ENCODE results near the gene BPIFB1. TPM values are rescaled to one million over a fixed set of nuclear protein-coding genes. Genes with fewer than 3 reads are reported as not detected.

The BPIFB1 gene
- total and polyA plus RNA-seq, 2 of the 13 experiments (the other 11 are each of a cell fraction or from before 2014, with no cell fraction given), result 0.82 to 4.4 TPM

DNA sequence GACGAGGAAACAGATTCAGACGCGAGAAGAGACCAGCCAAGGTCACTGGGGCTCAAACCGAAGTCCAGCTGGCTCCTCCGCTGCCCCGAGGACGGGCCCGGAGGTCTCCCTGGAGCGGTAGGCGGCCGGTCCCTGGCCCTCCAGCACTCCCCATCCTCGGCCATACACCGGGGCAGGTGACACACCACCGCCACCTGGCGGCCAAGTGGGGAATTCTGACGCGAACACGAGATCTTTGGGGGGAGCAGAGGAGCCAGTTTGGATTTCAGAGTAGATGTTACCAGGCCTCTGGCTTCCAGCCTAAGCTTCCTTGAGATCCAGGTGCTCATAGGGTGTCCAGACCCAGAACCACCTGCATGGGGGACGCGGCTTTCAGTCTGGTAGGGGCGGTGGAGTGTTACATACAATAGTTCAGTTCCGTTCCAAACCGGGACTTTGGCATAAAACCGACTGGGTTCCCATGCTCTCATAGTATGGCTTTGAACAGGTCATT, 16.1 kb downstream of the BPIFB1 start (continued):
- 0 out of 2 replicates have a peak, but pooled peaks have one; percentile 53 for TF ChIP-seq ZNF224 (CRISPR knock-in tag; IDR thresholded peaks at IDR 0.05)
- TF ChIP-seq, protein P1, sequence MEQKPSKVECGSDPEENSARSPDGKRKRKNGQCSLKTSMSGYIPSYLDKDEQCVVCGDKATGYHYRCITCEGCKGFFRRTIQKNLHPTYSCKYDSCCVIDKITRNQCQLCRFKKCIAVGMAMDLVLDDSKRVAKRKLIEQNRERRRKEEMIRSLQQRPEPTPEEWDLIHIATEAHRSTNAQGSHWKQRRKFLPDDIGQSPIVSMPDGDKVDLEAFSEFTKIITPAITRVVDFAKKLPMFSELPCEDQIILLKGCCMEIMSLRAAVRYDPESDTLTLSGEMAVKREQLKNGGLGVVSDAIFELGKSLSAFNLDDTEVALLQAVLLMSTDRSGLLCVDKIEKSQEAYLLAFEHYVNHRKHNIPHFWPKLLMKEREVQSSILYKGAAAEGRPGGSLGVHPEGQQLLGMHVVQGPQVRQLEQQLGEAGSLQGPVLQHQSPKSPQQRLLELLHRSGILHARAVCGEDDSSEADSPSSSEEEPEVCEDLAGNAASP (CRISPR knock-in tag; IDR thresholded peaks at IDR 0.05; ENCODE audit: borderline replicate concordance), result peak; percentile 54; the same call in 1 of the 2 replicates
- TF ChIP-seq ZNF251 (CRISPR knock-in tag; IDR thresholded peaks at IDR 0.05), result no peak
- no peak for TF ChIP-seq ATF7 (IDR thresholded peaks at IDR 0.05)
- peak; percentile 25; the same call in 1 of the 2 replicates for TF ChIP-seq ATF7 (CRISPR knock-in tag; IDR thresholded peaks at IDR 0.05)
- peak; percentile 51; the same call in 1 of the 2 replicates for TF ChIP-seq ZNF350 (CRISPR knock-in tag; IDR thresholded peaks at IDR 0.05; ENCODE audit: borderline replicate concordance, low read depth)
- no peak for TF ChIP-seq REXO4 (CRISPR knock-in tag; IDR thresholded peaks at IDR 0.05; ENCODE audit: borderline replicate concordance)
- 0 out of 2 replicates have a peak, but pooled peaks have one; percentile 68 for TF ChIP-seq ZNF230 (CRISPR knock-in tag; IDR thresholded peaks at IDR 0.05)
- no peak for TF ChIP-seq ZNF160 (CRISPR knock-in tag; IDR thresholded peaks at IDR 0.05)
- no peak for TF ChIP-seq ZFP1 (CRISPR knock-in tag; IDR thresholded peaks at IDR 0.05)
- TF ChIP-seq ZNF772 (CRISPR knock-in tag; IDR thresholded peaks at IDR 0.05), result peak; percentile 59; the same call in 1 of the 2 replicates
- no peak for TF ChIP-seq TBL1XR1 (IDR thresholded peaks at IDR 0.05; ENCODE audit: borderline replicate concordance, low read length, partially characterized antibody)
- TF ChIP-seq ZNF510 (CRISPR knock-in tag; IDR thresholded peaks at IDR 0.05; ENCODE audit: low read depth), result peak; percentile 32; the same call in 1 of the 2 replicates
- peak; percentile 70; the same call in 1 of the 2 replicates for TF ChIP-seq ZNF598 (CRISPR knock-in tag; IDR thresholded peaks at IDR 0.05; ENCODE audit: borderline replicate concordance)
- TF ChIP-seq, protein P2, sequence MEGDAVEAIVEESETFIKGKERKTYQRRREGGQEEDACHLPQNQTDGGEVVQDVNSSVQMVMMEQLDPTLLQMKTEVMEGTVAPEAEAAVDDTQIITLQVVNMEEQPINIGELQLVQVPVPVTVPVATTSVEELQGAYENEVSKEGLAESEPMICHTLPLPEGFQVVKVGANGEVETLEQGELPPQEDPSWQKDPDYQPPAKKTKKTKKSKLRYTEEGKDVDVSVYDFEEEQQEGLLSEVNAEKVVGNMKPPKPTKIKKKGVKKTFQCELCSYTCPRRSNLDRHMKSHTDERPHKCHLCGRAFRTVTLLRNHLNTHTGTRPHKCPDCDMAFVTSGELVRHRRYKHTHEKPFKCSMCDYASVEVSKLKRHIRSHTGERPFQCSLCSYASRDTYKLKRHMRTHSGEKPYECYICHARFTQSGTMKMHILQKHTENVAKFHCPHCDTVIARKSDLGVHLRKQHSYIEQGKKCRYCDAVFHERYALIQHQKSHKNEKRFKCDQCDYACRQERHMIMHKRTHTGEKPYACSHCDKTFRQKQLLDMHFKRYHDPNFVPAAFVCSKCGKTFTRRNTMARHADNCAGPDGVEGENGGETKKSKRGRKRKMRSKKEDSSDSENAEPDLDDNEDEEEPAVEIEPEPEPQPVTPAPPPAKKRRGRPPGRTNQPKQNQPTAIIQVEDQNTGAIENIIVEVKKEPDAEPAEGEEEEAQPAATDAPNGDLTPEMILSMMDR (CRISPR knock-in tag; IDR thresholded peaks at IDR 0.05), result peak; percentile 99
- TF ChIP-seq ZNF354B (CRISPR knock-in tag; IDR thresholded peaks at IDR 0.05), result no peak
- TF ChIP-seq NR2F6 (IDR thresholded peaks at IDR 0.05), result no peak
- peak; percentile 26; the same call in 1 of the 2 replicates for TF ChIP-seq NR2F6 (CRISPR knock-in tag; IDR thresholded peaks at IDR 0.05)
- TF ChIP-seq JARID2 (CRISPR knock-in tag; IDR thresholded peaks at IDR 0.05; ENCODE audit: insufficient replicate concordance), result no peak
- no peak for TF ChIP-seq SALL2 (CRISPR knock-in tag; IDR thresholded peaks at IDR 0.05)
- no peak for TF ChIP-seq PHF21A (CRISPR knock-in tag; IDR thresholded peaks at IDR 0.05)
- peak; percentile 95 for TF ChIP-seq PTBP1 (IDR thresholded peaks at IDR 0.05; ENCODE audit: low read depth, low read length, poor library complexity, severe bottlenecking)
- peak; percentile 80; the same call in 1 of the 2 replicates for TF ChIP-seq ZNF782 (CRISPR knock-in tag; IDR thresholded peaks at IDR 0.05; ENCODE audit: borderline replicate concordance)
- TF ChIP-seq, protein P3, sequence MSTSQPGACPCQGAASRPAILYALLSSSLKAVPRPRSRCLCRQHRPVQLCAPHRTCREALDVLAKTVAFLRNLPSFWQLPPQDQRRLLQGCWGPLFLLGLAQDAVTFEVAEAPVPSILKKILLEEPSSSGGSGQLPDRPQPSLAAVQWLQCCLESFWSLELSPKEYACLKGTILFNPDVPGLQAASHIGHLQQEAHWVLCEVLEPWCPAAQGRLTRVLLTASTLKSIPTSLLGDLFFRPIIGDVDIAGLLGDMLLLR (CRISPR knock-in tag; IDR thresholded peaks at IDR 0.05), result no peak
- TF ChIP-seq, protein P4, sequence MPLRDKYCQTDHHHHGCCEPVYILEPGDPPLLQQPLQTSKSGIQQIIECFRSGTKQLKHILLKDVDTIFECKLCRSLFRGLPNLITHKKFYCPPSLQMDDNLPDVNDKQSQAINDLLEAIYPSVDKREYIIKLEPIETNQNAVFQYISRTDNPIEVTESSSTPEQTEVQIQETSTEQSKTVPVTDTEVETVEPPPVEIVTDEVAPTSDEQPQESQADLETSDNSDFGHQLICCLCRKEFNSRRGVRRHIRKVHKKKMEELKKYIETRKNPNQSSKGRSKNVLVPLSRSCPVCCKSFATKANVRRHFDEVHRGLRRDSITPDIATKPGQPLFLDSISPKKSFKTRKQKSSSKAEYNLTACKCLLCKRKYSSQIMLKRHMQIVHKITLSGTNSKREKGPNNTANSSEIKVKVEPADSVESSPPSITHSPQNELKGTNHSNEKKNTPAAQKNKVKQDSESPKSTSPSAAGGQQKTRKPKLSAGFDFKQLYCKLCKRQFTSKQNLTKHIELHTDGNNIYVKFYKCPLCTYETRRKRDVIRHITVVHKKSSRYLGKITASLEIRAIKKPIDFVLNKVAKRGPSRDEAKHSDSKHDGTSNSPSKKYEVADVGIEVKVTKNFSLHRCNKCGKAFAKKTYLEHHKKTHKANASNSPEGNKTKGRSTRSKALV (CRISPR knock-in tag; IDR thresholded peaks at IDR 0.05), result no peak

Data from HepG2 (cell line).